Neural progenitor cell (in vitro differentiated cells): ENCODE measurements around the gene FYB1. TPM values are rescaled to one million over a fixed set of nuclear protein-coding genes. Genes with fewer than 3 reads are reported as not detected.
"Not testable (repeated sequence)": the region's sequence is repeated elsewhere in the genome, so short reads cannot be mapped to it uniquely, and the experiment has no call there.

Experiments
- DNase-seq: peaks from one replicate; pipeline ENCODE4 v3.0.0-alpha.2; 2016; ENCODE audit warnings: low spot score
- H2AFZ ChIP-seq: fragments of 200-600 bp; sonication (generic); replicated peaks from 2 replicates; pipeline ENCODE4 v1.6.1; 2016; ENCODE audit warnings: antibody characterized with exemption
- H3F3A ChIP-seq: fragments of 200-600 bp; sonication (generic); 2 replicates; pipeline ENCODE4 v1.6.1; 2016; ENCODE audit warnings: antibody characterized with exemption, low read depth
- H3K27ac ChIP-seq: fragments of 200-600 bp; sonication (generic); 2 replicates; pipeline ENCODE4 v1.5.1; 2016; ENCODE audit warnings: mild to moderate bottlenecking
- H3K27me3 ChIP-seq: fragments of 200-600 bp; sonication (generic); 2 replicates; pipeline ENCODE4 v1.6.1; 2016; ENCODE audit warnings: mild to moderate bottlenecking, moderate library complexity
- H3K36me3 ChIP-seq: fragments of 200-600 bp; sonication (generic); 2 replicates; pipeline ENCODE4 v1.5.1; 2016
- H3K4me1 ChIP-seq: fragments of 200-600 bp; sonication (generic); 2 replicates; pipeline ENCODE4 v1.6.1; 2016; ENCODE audit warnings: mixed run types
- H3K4me2 ChIP-seq: fragments of 200-600 bp; sonication (generic); 2 replicates; pipeline ENCODE4 v1.6.1; 2016
- H3K4me3 ChIP-seq: fragments of 200-600 bp; sonication (generic); 2 replicates; pipeline ENCODE4 v1.5.1; 2016
- H3K79me2 ChIP-seq: fragments of 200-600 bp; sonication (generic); 2 replicates; pipeline ENCODE4 v1.6.1; 2016; ENCODE audit warnings: low read depth
- H3K9ac ChIP-seq: fragments of 200-600 bp; sonication (generic); 2 replicates; pipeline ENCODE4 v1.6.1; 2016
- H3K9me3 ChIP-seq: fragments of 200-600 bp; sonication (generic); 2 replicates; pipeline ENCODE4 v1.5.1; 2016; ENCODE audit warnings: low read depth
- H4K20me1 ChIP-seq: fragments of 200-600 bp; sonication (generic); 2 replicates; pipeline ENCODE4 v1.6.1; 2016; ENCODE audit warnings: low read depth
- H3K27ac Mint-ChIP-seq: 3 replicates; pipeline ENCODE4 v1.8.0; 2021; ENCODE audit warnings: mixed read lengths
- H3K27me3 Mint-ChIP-seq: 2 replicates; pipeline ENCODE4 v1.8.0; 2022; ENCODE audit warnings: low read depth, mild to moderate bottlenecking, inconsistent platforms, moderate library complexity, mixed read lengths; ENCODE audit not compliant: insufficient read depth
- H3K36me3 Mint-ChIP-seq: 3 replicates; pipeline ENCODE4 v1.8.0; 2021; ENCODE audit warnings: mixed read lengths
- H3K4me1 Mint-ChIP-seq: 3 replicates; pipeline ENCODE4 v1.8.0; 2021; ENCODE audit warnings: mixed read lengths
- H3K4me3 Mint-ChIP-seq: 3 replicates; pipeline ENCODE4 v1.8.0; 2021; ENCODE audit warnings: mild to moderate bottlenecking, moderate library complexity, mixed read lengths
- H3K9me3 Mint-ChIP-seq: 3 replicates; pipeline ENCODE4 v1.8.0; 2020; ENCODE audit warnings: mixed read lengths
- EZH2 ChIP-seq: fragments of 200-600 bp; sonication (generic); IDR thresholded peaks from 2 replicates; pipeline ENCODE4 v1.6.1; 2017; ENCODE audit warnings: antibody characterized with exemption, mild to moderate bottlenecking, moderate library complexity
- EZH2phosphoT487 ChIP-seq: fragments of 200-600 bp; sonication (generic); IDR thresholded peaks from 2 replicates; pipeline ENCODE4 v1.6.1; 2017; ENCODE audit warnings: antibody characterized with exemption
- total RNA-seq: library from RNA; depleted of rRNA; stranded (reverse); fragments of >200 nt; gene quantifications from 2 replicates; pipeline ENCODE4 v1.2.3, GENCODE V29; 2015; ENCODE audit warnings: low replicate concordance
- TF ChIP-seq, protein P1 (sequence below): fragments of 200-600 bp; sonication (generic); IDR thresholded peaks from 2 replicates; pipeline ENCODE4 v1.5.1; 2017; ENCODE audit warnings: antibody characterized with exemption, mild to moderate bottlenecking

Gene FYB1
- total RNA-seq, 1 donor from 2014 or later = not detected

DNA sequence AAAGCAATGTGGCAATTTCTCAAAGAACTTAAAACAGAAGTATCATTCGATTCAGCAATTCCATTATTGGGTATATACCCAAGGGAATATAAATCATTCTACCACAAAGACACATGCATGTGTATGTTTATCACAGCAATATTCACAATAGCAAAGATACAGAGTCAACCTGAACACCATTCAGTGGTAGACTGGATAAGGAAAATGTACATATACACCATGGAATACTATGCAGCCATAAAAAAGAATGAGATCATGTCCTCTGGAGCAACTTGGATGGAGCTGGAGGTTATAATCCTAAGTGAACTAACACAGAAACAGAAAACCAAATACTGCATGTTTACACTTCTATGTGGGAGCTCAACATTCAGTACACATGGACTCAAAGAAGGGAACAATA lies 21.4 kb upstream of the FYB1 start:
- no peaks in the 10 kb centered on the region for H3K27me3 ChIP-seq

DNA sequence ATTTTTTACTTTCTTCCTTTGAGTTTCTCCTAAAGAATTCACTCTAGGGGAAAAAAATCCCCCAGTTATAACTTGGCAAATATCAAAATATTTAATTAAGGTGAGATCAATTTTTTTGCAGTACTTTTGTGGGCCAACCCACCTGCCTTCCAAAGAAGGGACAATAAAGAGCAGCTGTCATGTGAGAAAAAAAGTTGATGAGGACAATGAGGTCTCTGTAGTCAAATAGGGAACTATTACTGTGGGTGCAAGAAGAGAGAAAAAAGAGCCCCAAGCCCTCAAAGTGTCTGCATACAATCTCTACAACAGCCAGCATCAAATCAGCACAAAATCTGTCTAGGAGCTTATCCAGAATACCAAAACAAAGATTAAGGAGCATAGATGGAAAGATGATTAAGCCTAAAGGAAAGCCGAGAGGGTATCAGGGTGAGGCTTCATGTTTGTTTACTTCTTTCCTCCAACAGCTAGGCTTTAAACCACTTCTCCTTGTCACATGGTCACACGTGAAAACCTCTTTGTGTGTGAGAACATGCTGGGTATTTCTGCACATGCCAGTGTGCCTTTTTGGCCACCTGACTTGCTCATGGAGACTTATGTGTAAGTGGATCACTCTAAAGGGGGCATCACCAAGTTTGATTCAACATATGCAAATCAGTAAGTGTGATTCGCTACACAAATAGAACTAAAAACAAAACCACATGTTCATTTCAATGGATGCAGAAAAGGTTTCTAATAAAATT lies 19.2 kb upstream of the FYB1 start:
- Mint-ChIP-seq H3K4me1 (no peaks in the 10 kb centered on the region), H3K36me3 (no peaks in the 10 kb centered on the region), H3K27ac (no peak overlapping the region), H3K4me3 (no peak overlapping the region), H3K27me3 (no peaks in the 10 kb centered on the region), H3K9me3 (no peaks in the 10 kb centered on the region)
- H3K79me2 ChIP-seq = no peaks in the 10 kb centered on the region
- no peak overlapping the region for H2AFZ ChIP-seq
- no peak for DNase-seq
- TF ChIP-seq, protein P1, sequence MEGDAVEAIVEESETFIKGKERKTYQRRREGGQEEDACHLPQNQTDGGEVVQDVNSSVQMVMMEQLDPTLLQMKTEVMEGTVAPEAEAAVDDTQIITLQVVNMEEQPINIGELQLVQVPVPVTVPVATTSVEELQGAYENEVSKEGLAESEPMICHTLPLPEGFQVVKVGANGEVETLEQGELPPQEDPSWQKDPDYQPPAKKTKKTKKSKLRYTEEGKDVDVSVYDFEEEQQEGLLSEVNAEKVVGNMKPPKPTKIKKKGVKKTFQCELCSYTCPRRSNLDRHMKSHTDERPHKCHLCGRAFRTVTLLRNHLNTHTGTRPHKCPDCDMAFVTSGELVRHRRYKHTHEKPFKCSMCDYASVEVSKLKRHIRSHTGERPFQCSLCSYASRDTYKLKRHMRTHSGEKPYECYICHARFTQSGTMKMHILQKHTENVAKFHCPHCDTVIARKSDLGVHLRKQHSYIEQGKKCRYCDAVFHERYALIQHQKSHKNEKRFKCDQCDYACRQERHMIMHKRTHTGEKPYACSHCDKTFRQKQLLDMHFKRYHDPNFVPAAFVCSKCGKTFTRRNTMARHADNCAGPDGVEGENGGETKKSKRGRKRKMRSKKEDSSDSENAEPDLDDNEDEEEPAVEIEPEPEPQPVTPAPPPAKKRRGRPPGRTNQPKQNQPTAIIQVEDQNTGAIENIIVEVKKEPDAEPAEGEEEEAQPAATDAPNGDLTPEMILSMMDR = no peak
- TF ChIP-seq EZH2phosphoT487 (no peak), EZH2 (no peak)
- H3K4me2 ChIP-seq = no peak overlapping the region
- no peaks in the 10 kb centered on the region for H3K4me1 ChIP-seq
- H4K20me1 ChIP-seq = no peaks in the 10 kb centered on the region
- H3K4me3 ChIP-seq = no peak overlapping the region
- H3K9me3 ChIP-seq = no peaks in the 10 kb centered on the region
- no peaks in the 10 kb centered on the region for H3K27me3 ChIP-seq
- no peaks in the 10 kb centered on the region for H3K36me3 ChIP-seq
- H3K9ac ChIP-seq = no peak overlapping the region
- H3K27ac ChIP-seq = no peak overlapping the region
- no peaks in the 10 kb centered on the region for H3F3A ChIP-seq

More for the DNA sequence above, 21.4 kb upstream of the FYB1 start:
- Mint-ChIP-seq H3K36me3 (no peaks in the 10 kb centered on the region), H3K27ac (no peak overlapping the region), H3K4me3 (no peak overlapping the region), H3K27me3 (no peaks in the 10 kb centered on the region), H3K4me1 (no peaks in the 10 kb centered on the region), H3K9me3 (no peaks in the 10 kb centered on the region)
- Histone ChIP-seq H2AFZ (no peak overlapping the region), H3F3A (no peaks in the 10 kb centered on the region), H3K27ac (no peak overlapping the region), H3K4me3 (no peak overlapping the region), H3K79me2 (no peaks in the 10 kb centered on the region), H3K4me1 (no peaks in the 10 kb centered on the region), H4K20me1 (no peaks in the 10 kb centered on the region), H3K36me3 (no peaks in the 10 kb centered on the region), H3K9me3 (no peaks in the 10 kb centered on the region), H3K9ac (no peak overlapping the region), H3K4me2 (no peak overlapping the region)
- no peak for TF ChIP-seq EZH2
- no peak for DNase-seq

DNA sequence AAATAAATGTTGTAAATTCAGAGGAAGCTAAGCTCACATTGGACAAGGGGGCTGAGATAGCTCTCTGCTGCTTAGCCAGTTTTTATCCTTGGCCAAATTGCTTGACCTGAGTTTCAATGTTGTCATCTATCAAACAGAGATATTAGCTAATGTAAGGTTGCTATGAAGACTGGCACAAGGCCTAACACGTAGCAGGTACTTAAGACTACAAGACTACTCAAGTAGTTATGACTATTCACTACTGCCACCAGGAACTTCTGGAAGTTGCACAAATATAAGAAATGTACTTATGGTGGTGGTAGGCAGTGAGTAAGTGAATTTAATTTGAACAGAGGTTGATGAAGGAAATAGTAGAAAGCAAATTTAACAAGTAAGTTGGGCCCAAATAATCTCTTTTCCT lies 17.4 kb upstream of the FYB1 start:
- no peaks in the 10 kb centered on the region for H3K27me3 Mint-ChIP-seq
- H3K27ac ChIP-seq = no peak overlapping the region
- H3K36me3 ChIP-seq = no peaks in the 10 kb centered on the region
- DNase-seq = no peak
- no peaks in the 10 kb centered on the region for H3K4me1 Mint-ChIP-seq
- no peak overlapping the region for H3K4me2 ChIP-seq
- no peak overlapping the region for H3K9ac ChIP-seq
- no peaks in the 10 kb centered on the region for H3K36me3 Mint-ChIP-seq
- no peaks in the 10 kb centered on the region for H3K9me3 Mint-ChIP-seq
- no peaks in the 10 kb centered on the region for H3K27me3 ChIP-seq
- no peaks in the 10 kb centered on the region for H3K79me2 ChIP-seq
- H2AFZ ChIP-seq = no peak overlapping the region
- no peaks in the 10 kb centered on the region for H3F3A ChIP-seq
- no peaks in the 10 kb centered on the region for H4K20me1 ChIP-seq
- H3K4me1 ChIP-seq = no peaks in the 10 kb centered on the region
- TF ChIP-seq, protein P1 = no peak
- no peak for TF ChIP-seq EZH2
- H3K9me3 ChIP-seq = no peaks in the 10 kb centered on the region
- H3K4me3 Mint-ChIP-seq = no peak overlapping the region
- H3K4me3 ChIP-seq = no peak overlapping the region
- no peak overlapping the region for H3K27ac Mint-ChIP-seq

DNA sequence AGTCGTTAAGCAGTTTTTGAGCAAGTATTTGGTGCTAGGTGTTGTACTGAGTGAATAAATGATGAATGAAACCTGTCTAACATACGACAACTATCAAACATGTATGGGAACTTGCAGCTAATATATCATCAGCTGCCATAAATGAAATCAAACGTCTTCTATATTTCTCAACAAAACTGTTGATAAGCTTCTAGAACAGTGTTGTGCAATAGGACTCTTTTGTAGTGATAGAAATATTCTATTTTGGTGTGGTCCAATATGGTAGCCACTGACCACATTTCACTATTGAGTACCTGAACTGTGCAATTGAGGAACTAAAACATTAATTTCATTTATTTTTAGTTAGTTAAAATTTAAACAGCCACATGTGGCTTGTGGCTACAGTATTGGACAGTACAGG lies 16.3 kb upstream of the FYB1 start:
- no peaks in the 10 kb centered on the region for H3K4me1 Mint-ChIP-seq
- H4K20me1 ChIP-seq = no peaks in the 10 kb centered on the region
- H3K4me3 ChIP-seq = no peak overlapping the region
- DNase-seq = no peak
- no peak for TF ChIP-seq EZH2
- TF ChIP-seq, protein P1 = no peak
- no peak for TF ChIP-seq EZH2phosphoT487
- no peaks in the 10 kb centered on the region for H3K79me2 ChIP-seq
- H3K36me3 ChIP-seq = no peaks in the 10 kb centered on the region
- no peaks in the 10 kb centered on the region for H3K9me3 ChIP-seq
- no peaks in the 10 kb centered on the region for H3F3A ChIP-seq
- H3K4me1 ChIP-seq = no peaks in the 10 kb centered on the region
- no peak overlapping the region for H3K27ac ChIP-seq
- H3K9me3 Mint-ChIP-seq = no peaks in the 10 kb centered on the region
- no peaks in the 10 kb centered on the region for H3K27me3 ChIP-seq
- no peak overlapping the region for H2AFZ ChIP-seq
- H3K4me3 Mint-ChIP-seq = no peak overlapping the region
- H3K27ac Mint-ChIP-seq = no peak overlapping the region
- no peak overlapping the region for H3K4me2 ChIP-seq
- no peaks in the 10 kb centered on the region for H3K36me3 Mint-ChIP-seq
- no peaks in the 10 kb centered on the region for H3K27me3 Mint-ChIP-seq
- no peak overlapping the region for H3K9ac ChIP-seq

DNA sequence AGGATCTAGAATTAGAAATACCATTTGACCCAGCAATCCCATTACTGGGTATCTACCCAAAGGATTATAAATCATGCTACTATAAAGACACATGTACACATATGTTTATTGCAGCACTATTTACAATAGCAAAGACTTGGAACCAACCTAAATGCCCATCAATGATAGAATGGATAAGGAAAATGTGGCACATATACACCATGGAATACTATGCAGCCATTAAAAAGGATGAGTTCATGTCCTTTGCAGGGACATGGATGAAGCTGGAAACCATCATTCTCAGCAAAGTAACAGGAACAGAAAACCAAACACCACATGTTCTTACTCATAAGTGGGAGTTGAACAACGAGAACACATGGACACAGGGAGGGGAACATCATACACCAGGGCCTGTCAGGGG lies 15.1 kb upstream of the FYB1 start:
- H2AFZ ChIP-seq, H3K36me3 Mint-ChIP-seq, H3K9ac ChIP-seq, H3K4me1 ChIP-seq, H3K4me3 Mint-ChIP-seq, H3K27me3 ChIP-seq, H3K9me3 Mint-ChIP-seq, H3F3A ChIP-seq, DNase-seq, H3K9me3 ChIP-seq, H3K27ac Mint-ChIP-seq, H3K27me3 Mint-ChIP-seq, H3K4me2 ChIP-seq, H3K36me3 ChIP-seq, H3K4me1 Mint-ChIP-seq, H3K4me3 ChIP-seq, H3K27ac ChIP-seq, H4K20me1 ChIP-seq, H3K79me2 ChIP-seq: not testable (repeated sequence)
